Dermis microvascular lymphatic vessel endothelial cell (primary cell): Measurements from ENCODE around the gene CREB5. TPM values are rescaled to one million over a fixed set of nuclear protein-coding genes. Genes with fewer than 3 reads are reported as not detected.
"Not testable (repeated sequence)": the region's sequence is repeated elsewhere in the genome, so short reads cannot be mapped to it uniquely, and the experiment has no call there.

Experiments used
- DNase-seq, 2 donors: peaks; one replicate each; pipeline versions ENCODE4 v3.0.0 to v3.0.0-alpha.2; 2010; ENCODE audit warnings: low read depth in 2 of 2
- total RNA-seq: library from RNA; depleted of rRNA; stranded (reverse); fragments of >200 nt; gene quantifications from 2 replicates; pipeline ENCODE4 v1.2.1, GENCODE V29; 2014

Gene CREB5
- total RNA-seq, 1 donor from 2014 or later = 3.0 TPM

- no peak for DNase-seq
These were observed 395.2 kb downstream of the CREB5 start for GRCh38 chr7:28807396-28807994.

GRCh38 chr7:28808796-28809533 lies 396.6 kb downstream of the CREB5 start:
- no peak for DNase-seq

- DNase-seq = no peak
These were observed 398.7 kb downstream of the CREB5 start for GRCh38 chr7:28811008-28811407.

- DNase-seq = no peak
These were observed 399.5 kb downstream of the CREB5 start for GRCh38 chr7:28811701-28812430.

- DNase-seq = no peak
These were observed 400.3 kb downstream of the CREB5 start for GRCh38 chr7:28812616-28813015.

GRCh38 chr7:28813243-28813962 lies 401.1 kb downstream of the CREB5 start:
- DNase-seq = no peak

- DNase-seq = no peak
These were observed 403.1 kb downstream of the CREB5 start for GRCh38 chr7:28815369-28815927.

GRCh38 chr7:28815928-28816373 lies 403.6 kb downstream of the CREB5 start:
- DNase-seq = no peak

GRCh38 chr7:28818996-28819395 lies 406.7 kb downstream of the CREB5 start:
- no peak for DNase-seq

- DNase-seq = no peak
These were observed 411.3 kb downstream of the CREB5 start for GRCh38 chr7:28823582-28823981.

GRCh38 chr7:28825817-28826448 lies 413.6 kb downstream of the CREB5 start:
- DNase-seq = not testable (repeated sequence)

- no peak for DNase-seq
These were observed 418.5 kb downstream of the CREB5 start for GRCh38 chr7:28830846-28831245.

- no peak for DNase-seq
These were observed 420.4 kb downstream of the CREB5 start for GRCh38 chr7:28832669-28833068.

- DNase-seq = no peak
These were observed 423.5 kb downstream of the CREB5 start for GRCh38 chr7:28835800-28836199.

GRCh38 chr7:28836716-28837115 lies 424.4 kb downstream of the CREB5 start:
- DNase-seq = no peak

- no peak for DNase-seq
These were observed 424.9 kb downstream of the CREB5 start for GRCh38 chr7:28837216-28837615.

- DNase-seq = no peak
These were observed 428.3 kb downstream of the CREB5 start for GRCh38 chr7:28840592-28840995.

GRCh38 chr7:28841766-28842165 lies 429.4 kb downstream of the CREB5 start:
- DNase-seq = no peak

GRCh38 chr7:28842769-28843295 lies 430.5 kb downstream of the CREB5 start:
- DNase-seq = no peak

- no peak for DNase-seq
These were observed 432.8 kb downstream of the CREB5 start for GRCh38 chr7:28845106-28845505.

GRCh38 chr7:28847176-28847575 lies 434.9 kb downstream of the CREB5 start:
- no peak for DNase-seq
